ENCODE results near the gene ARFGAP3.

The ARFGAP3 gene

GRCh38 chr22:42816336-42816735 lies 40.7 kb downstream of the ARFGAP3 start:
- no peak for DNase-seq (ENCODE audit: low spot score)
- TF ChIP-seq, protein P1, sequence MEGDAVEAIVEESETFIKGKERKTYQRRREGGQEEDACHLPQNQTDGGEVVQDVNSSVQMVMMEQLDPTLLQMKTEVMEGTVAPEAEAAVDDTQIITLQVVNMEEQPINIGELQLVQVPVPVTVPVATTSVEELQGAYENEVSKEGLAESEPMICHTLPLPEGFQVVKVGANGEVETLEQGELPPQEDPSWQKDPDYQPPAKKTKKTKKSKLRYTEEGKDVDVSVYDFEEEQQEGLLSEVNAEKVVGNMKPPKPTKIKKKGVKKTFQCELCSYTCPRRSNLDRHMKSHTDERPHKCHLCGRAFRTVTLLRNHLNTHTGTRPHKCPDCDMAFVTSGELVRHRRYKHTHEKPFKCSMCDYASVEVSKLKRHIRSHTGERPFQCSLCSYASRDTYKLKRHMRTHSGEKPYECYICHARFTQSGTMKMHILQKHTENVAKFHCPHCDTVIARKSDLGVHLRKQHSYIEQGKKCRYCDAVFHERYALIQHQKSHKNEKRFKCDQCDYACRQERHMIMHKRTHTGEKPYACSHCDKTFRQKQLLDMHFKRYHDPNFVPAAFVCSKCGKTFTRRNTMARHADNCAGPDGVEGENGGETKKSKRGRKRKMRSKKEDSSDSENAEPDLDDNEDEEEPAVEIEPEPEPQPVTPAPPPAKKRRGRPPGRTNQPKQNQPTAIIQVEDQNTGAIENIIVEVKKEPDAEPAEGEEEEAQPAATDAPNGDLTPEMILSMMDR (IDR thresholded peaks at IDR 0.05), result no peak
- Histone ChIP-seq H3K4me3 (no peak overlapping the region), H3K27ac (no peak overlapping the region)

GRCh38 chr22:42814616-42815015 lies 42.5 kb downstream of the ARFGAP3 start:
- Histone ChIP-seq H3K27ac (no peak overlapping the region), H3K4me3 (no peak overlapping the region)
- TF ChIP-seq, protein P1 (IDR thresholded peaks at IDR 0.05), result no peak
- no peak for DNase-seq (ENCODE audit: low spot score)

DNA sequence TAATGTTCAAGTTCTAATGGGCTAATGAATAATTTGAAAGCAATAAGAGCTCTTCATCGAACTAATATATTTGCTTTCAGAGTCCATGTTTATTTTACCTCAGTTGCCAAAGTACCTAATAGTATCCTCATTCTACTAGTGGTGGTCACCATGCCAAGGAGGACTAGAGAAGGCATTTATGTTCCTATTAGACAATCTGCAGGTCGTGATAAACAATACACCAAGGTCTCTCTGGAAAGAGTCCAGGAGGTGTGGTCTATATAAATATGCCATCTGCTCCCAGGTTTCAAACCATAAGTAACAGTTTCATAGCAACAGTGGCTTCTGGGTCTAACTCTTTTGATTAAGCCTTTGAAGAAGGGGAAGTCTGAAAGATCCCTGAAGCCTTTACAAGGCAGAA lies 42.9 kb downstream of the ARFGAP3 start:
- Histone ChIP-seq H3K27ac (no peak overlapping the region), H3K4me3 (no peak overlapping the region)
- no peak for DNase-seq (ENCODE audit: low spot score)
- TF ChIP-seq, protein P1 (IDR thresholded peaks at IDR 0.05), result no peak

- no peak for DNase-seq (ENCODE audit: low spot score)
- TF ChIP-seq, protein P1 (IDR thresholded peaks at IDR 0.05), result no peak
- no peak overlapping the region for H3K27ac ChIP-seq
- no peak overlapping the region for H3K4me3 ChIP-seq
These were observed 43.6 kb downstream of the ARFGAP3 start for GRCh38 chr22:42813501-42813900.

- Histone ChIP-seq H3K27ac (no peak overlapping the region), H3K4me3 (no peak overlapping the region)
- TF ChIP-seq, protein P1 (IDR thresholded peaks at IDR 0.05), result no peak
- no peak for DNase-seq (ENCODE audit: low spot score)
These were observed 45.6 kb downstream of the ARFGAP3 start for GRCh38 chr22:42811459-42811858.

DNA sequence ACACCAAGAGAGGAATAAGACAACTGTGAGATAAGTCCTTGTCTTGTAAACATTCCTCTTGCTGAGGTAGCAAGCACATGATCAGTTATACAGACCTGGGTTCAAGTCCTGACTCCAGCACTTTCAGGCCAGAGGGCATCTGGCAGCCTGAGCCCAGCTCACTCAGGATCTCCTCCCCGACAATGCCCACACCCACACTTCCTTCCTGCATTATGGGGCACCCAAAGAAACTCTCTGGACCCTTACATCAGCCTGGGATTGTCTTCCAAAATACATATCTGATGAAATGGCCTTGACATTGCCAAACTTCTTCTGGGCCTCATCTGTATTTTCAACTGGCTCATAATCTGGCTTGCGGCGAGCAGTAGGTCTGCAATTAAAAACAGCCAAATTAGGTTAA lies 48.6 kb downstream of the ARFGAP3 start:
- Histone ChIP-seq H3K4me3 (no peak overlapping the region), H3K27ac (no peak overlapping the region)
- DNase-seq (ENCODE audit: low spot score), result no peak
- TF ChIP-seq, protein P1 (IDR thresholded peaks at IDR 0.05), result no peak

DNA sequence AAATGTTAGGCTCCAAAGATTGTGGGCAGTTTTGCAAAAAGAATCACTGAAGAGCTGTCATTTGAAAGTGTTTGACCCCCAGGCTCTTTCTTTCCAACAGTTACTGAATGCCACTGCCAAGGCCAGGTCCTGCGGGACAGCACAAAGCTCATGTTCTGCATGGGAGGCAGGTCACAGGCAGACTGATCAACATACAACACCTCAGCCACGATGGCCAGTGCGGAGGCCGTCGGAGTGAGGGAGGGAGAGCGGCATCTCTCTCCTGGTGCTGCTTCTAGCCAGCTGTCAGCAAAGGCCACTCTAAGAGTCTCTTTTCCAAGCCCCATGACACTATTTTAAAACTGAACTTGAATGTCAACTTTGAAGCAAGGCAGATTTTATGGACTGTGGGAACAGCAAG lies 49.9 kb downstream of the ARFGAP3 start:
- Histone ChIP-seq H3K27ac (no peak overlapping the region), H3K4me3 (no peak overlapping the region)
- DNase-seq (ENCODE audit: low spot score), result peak; percentile 50
- TF ChIP-seq, protein P1 (IDR thresholded peaks at IDR 0.05), result no peak

Data from coronary artery (tissue), 2 donors.